ENCODE data around the gene PTGIS.

DNA sequence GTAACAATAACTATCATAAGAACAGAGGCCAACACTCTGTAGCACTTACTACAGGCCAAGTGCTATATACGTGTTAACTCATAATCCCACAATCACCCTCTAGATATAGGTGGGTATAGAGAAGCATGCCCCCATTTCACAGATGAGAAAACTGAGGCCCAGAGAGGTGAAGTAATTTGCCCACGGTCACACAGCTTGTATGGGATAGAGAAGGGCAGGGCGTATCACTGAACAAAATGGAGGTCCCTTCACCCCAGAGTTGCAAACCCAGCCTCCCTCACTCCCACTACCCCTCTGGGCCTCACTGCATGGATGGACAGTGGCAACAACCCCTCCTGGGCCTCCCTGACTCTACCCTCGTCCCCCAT is 31.8 kb upstream of the PTGIS start:
- TF ChIP-seq, protein P1, sequence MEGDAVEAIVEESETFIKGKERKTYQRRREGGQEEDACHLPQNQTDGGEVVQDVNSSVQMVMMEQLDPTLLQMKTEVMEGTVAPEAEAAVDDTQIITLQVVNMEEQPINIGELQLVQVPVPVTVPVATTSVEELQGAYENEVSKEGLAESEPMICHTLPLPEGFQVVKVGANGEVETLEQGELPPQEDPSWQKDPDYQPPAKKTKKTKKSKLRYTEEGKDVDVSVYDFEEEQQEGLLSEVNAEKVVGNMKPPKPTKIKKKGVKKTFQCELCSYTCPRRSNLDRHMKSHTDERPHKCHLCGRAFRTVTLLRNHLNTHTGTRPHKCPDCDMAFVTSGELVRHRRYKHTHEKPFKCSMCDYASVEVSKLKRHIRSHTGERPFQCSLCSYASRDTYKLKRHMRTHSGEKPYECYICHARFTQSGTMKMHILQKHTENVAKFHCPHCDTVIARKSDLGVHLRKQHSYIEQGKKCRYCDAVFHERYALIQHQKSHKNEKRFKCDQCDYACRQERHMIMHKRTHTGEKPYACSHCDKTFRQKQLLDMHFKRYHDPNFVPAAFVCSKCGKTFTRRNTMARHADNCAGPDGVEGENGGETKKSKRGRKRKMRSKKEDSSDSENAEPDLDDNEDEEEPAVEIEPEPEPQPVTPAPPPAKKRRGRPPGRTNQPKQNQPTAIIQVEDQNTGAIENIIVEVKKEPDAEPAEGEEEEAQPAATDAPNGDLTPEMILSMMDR (IDR thresholded peaks at IDR 0.05) = no peak
- no peak for TF ChIP-seq POLR2A (IDR thresholded peaks at IDR 0.05)

Measured in body of pancreas (tissue), 4 donors.